ENCODE results near the gene CHST11.

CHST11 gene

GRCh38 chr12:104618691-104619090 is 161.9 kb downstream of the CHST11 start:
- TF ChIP-seq ZFX (IDR thresholded peaks at IDR 0.05; ENCODE audit: borderline replicate concordance) (no peak), CTCF (IDR thresholded peaks at IDR 0.05) (no peak)
- H3K27ac ChIP-seq: no peak overlapping the region

DNA sequence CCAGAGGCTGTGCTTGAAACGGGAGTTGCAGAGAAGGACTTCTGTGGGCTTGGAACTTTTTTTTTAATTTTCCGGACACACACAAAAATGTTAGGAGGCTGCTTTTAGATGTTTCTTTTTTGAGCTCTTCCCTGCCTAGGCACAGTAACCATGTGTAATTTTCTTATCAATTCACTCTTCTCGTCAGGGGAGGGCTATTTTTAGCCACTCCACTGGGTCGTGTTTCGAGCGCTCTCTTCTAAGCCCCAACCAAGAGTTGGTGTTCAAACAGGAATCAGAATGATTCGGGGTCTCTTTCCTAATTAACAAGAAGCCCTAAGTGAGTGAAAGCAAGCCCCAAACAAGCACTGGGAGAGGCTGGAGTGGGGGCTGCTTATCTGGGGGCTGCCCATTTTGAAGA is 162.6 kb downstream of the CHST11 start:
- no peak overlapping the region for H3K27ac ChIP-seq
- TF ChIP-seq CTCF (IDR thresholded peaks at IDR 0.05): no peak
- no peak for TF ChIP-seq ZFX (IDR thresholded peaks at IDR 0.05; ENCODE audit: borderline replicate concordance)

DNA sequence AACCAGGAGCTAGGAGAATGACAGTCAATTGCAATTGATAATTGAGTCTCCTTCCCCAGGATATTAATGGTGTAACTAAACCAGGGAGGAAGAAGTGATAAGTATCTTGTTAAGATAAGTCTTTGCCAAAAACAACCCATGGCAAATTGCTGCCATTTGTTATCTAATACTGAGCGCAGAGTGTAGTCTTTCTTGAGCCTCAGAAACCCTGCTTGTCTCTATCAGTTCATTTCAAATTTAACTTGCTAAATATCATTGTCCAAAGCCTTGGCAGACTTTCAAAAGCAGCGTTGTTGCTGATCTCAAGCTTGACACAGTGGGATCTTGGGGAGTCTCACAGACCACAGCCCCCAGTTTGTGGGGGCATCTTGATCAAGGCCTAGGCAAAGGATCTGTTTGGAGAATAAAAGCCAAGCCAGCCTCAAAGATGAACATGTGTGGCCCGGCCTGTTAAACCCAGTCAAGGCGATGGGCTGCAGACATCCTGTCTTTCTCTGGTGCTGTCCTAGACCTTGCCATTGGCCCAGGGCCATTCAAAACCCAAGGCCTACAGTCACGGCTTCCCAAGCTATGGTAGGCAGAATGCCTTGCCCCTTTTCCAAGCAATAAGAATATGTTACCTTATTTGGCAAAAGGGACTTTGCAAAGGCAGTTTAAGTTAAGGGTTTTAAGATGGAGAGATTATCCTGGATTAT is 164.2 kb downstream of the CHST11 start:
- H3K27ac ChIP-seq: no peak overlapping the region
- TF ChIP-seq ZFX (IDR thresholded peaks at IDR 0.05; ENCODE audit: borderline replicate concordance) (no peak), CTCF (IDR thresholded peaks at IDR 0.05) (no peak)

GRCh38 chr12:104622928-104623327 is 166.2 kb downstream of the CHST11 start:
- H3K27ac ChIP-seq: no peak overlapping the region
- TF ChIP-seq ZFX (IDR thresholded peaks at IDR 0.05; ENCODE audit: borderline replicate concordance): no peak
- TF ChIP-seq CTCF (IDR thresholded peaks at IDR 0.05): no peak

- H3K27ac ChIP-seq: no peak overlapping the region
- TF ChIP-seq ZFX (IDR thresholded peaks at IDR 0.05; ENCODE audit: borderline replicate concordance) (no peak), CTCF (IDR thresholded peaks at IDR 0.05) (no peak)
These were observed 167.1 kb downstream of the CHST11 start for GRCh38 chr12:104623883-104624282.

DNA sequence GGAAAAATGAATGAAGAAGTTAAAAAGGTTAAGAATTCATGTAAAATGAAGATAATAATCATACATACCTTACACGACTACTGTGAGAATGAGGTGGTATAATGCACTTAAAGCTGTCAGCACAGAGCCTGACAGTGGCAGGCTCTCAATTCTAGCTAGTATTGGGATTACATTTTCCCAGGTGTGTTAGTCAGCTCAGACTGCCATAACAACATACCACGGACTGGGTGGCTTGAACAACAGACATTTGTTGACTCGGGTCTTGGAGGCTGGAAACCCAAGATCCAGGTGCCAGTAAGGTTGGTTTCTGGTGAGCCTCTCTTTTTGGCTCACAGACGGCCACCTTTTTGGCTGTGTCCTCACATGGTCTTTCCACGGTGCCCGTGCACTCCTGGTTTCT is 167.8 kb downstream of the CHST11 start:
- TF ChIP-seq ZFX (IDR thresholded peaks at IDR 0.05; ENCODE audit: borderline replicate concordance) (no peak), CTCF (IDR thresholded peaks at IDR 0.05) (no peak)
- H3K27ac ChIP-seq: no peak overlapping the region

- TF ChIP-seq ZFX (IDR thresholded peaks at IDR 0.05; ENCODE audit: borderline replicate concordance): no peak
- no peak for TF ChIP-seq CTCF (IDR thresholded peaks at IDR 0.05)
- no peak overlapping the region for H3K27ac ChIP-seq
These were observed 169.5 kb downstream of the CHST11 start for GRCh38 chr12:104626069-104626837.

All from 22Rv1 (cell line).